SU-DHL-6 (cell line): ENCODE measurements around the gene ZNF594.

Experiments
- EZH2phosphoT487 ChIP-seq: fragments of 200-600 bp; sonication (generic), shearing (Covaris generic); conservative IDR thresholded peaks from 2 replicates; pipeline ENCODE4 v1.6.1; 2018; ENCODE audit warnings: mild to moderate bottlenecking, antibody characterized with exemption, low read length, moderate library complexity, mixed read lengths
- TF ChIP-seq, protein P1 (sequence below): fragments of 200-600 bp; sonication (generic); IDR thresholded peaks from one replicate; pipeline ENCODE4 v1.5.1; 2017; ENCODE audit warnings: antibody characterized with exemption, mild to moderate bottlenecking, low read length, moderate library complexity; ENCODE audit not compliant: insufficient read depth, poor library complexity, severe bottlenecking

DNA sequence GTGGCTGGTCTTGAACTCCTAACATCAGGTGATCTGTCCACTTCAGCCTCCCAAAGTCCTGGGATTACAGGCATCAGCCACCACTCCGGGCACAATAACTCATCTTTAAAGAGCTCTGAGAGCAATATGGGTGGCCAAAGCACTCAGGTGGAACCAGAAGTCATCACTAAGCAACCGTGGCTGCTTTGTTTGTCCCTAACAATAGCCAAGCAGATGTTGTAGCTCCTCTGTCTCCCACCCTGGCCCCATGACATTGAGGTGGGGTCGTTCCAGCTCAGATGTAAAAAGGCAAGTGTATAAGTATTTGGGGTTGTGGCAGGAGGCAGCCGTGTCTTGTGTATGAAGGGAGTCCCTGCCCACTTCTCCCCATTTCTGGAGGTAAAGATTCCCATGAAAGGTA lies 46.7 kb upstream of the ZNF594 start:
- TF ChIP-seq, protein P1, sequence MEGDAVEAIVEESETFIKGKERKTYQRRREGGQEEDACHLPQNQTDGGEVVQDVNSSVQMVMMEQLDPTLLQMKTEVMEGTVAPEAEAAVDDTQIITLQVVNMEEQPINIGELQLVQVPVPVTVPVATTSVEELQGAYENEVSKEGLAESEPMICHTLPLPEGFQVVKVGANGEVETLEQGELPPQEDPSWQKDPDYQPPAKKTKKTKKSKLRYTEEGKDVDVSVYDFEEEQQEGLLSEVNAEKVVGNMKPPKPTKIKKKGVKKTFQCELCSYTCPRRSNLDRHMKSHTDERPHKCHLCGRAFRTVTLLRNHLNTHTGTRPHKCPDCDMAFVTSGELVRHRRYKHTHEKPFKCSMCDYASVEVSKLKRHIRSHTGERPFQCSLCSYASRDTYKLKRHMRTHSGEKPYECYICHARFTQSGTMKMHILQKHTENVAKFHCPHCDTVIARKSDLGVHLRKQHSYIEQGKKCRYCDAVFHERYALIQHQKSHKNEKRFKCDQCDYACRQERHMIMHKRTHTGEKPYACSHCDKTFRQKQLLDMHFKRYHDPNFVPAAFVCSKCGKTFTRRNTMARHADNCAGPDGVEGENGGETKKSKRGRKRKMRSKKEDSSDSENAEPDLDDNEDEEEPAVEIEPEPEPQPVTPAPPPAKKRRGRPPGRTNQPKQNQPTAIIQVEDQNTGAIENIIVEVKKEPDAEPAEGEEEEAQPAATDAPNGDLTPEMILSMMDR = no peak
- TF ChIP-seq EZH2phosphoT487 = no peak
